Transverse colon (tissue), 4 donors: ENCODE results near the gene MYO15B. TPM values are rescaled to one million over a fixed set of nuclear protein-coding genes. Genes with fewer than 3 reads are reported as not detected.

Experiments
- DNase-seq: peaks from one replicate; pipeline ENCODE4 v3.0.0-alpha.2; 2019
- H3K27ac ChIP-seq, 4 donors: fragments of 200-600 bp; sonication (generic); 2 replicates each; pipeline ENCODE4 v1.5.1; 2016 to 2018; ENCODE audit warnings: inconsistent platforms in 4 of 4
- H3K27me3 ChIP-seq: fragments of 200-600 bp; sonication (generic); 2 replicates; pipeline ENCODE4 v1.5.1; 2017; ENCODE audit warnings: inconsistent platforms
- H3K36me3 ChIP-seq, 4 donors: fragments of 200-600 bp; sonication (generic); 2 replicates each; pipeline ENCODE4 v1.5.1; 2017 to 2019; ENCODE audit warnings: inconsistent platforms in 4 of 4
- H3K4me1 ChIP-seq, 4 donors: fragments of 200-600 bp; sonication (generic); 2 replicates each; pipeline ENCODE4 v1.5.1; 2017 to 2020; ENCODE audit warnings: inconsistent platforms in 4 of 4
- H3K4me3 ChIP-seq, 4 donors: fragments of 200-600 bp; sonication (generic); 1 replicate in 1 of 4; 2 replicates in 3 of 4; pipeline versions ENCODE4 v1.5.1 to v1.6.1; 2017 to 2019; ENCODE audit warnings: inconsistent platforms in 4 of 4
- H3K9me3 ChIP-seq, 2 donors: fragments of 200-600 bp; sonication (generic); 2 replicates each; pipeline ENCODE4 v1.5.1; 2017 to 2019; ENCODE audit warnings: inconsistent platforms in 2 of 2
- EP300 ChIP-seq: sonication (generic); formaldehyde crosslinking; IDR thresholded peaks from one replicate; pipeline ENCODE4 v1.6.1; 2017; ENCODE audit warnings: antibody characterized with exemption, low read depth
- POLR2A ChIP-seq: fragments of 450-650 bp; IDR thresholded peaks from one replicate; pipeline ENCODE4 v1.6.1; 2016; ENCODE audit warnings: antibody characterized with exemption, mild to moderate bottlenecking, moderate library complexity
- POLR2AphosphoS5 ChIP-seq, 3 donors: sonication (generic); formaldehyde crosslinking; IDR thresholded peaks; one replicate each; pipeline ENCODE4 v1.6.1; 2016; ENCODE audit warnings: antibody characterized with exemption in 3 of 3
- WGBS, 2 donors: methylation state at CpG; one replicate each; pipeline ENCODE4 v1.1.5; 2018; ENCODE audit warnings: low coverage in 1 of 2; 5-methylcytosine and 5-hydroxymethylcytosine counted together
- in situ Hi-C, 4 donors: fragments of 200-750 bp; cut with MboI; loops; one replicate each; pipeline versions ENCODE4 v1.15.0 to v1.15.1; 2017; ENCODE audit warnings: low sequenced_read_pairs in 3 of 4, low pct_ligation_motif_present in 1 of 4, low pct_unique_long_range_greater_than_20kb in 1 of 4
- intact Hi-C: fragments of 100-400 bp; cut with DNase I; formaldehyde crosslinking; loops from one replicate; pipeline ENCODE4 v1.15.1; 2023; ENCODE audit warnings: low total_unique reads
- total RNA-seq, 4 donors: library from RNA; depleted of rRNA; stranded (reverse); fragments of >200 nt; gene quantifications; one replicate each; pipeline ENCODE4 v1.1.0, GENCODE V29; 2016
- TF ChIP-seq, protein P1 (sequence below), 5 experiments: fragments of 200-600 bp in 3 of 5; fragments of 450-650 bp in 2 of 5; sonication (generic) in 3 of 5; IDR thresholded peaks; 1 replicate in 2 of 5; 2 replicates in 3 of 5; pipeline ENCODE4 v1.5.1; 2016 to 2017; ENCODE audit warnings: antibody characterized with exemption in 5 of 5, inconsistent platforms in 3 of 5, mild to moderate bottlenecking in 2 of 5, moderate library complexity in 1 of 5

MYO15B gene
- total RNA-seq, 4 donors from 2014 or later, result 59.3 to 1,778 (median 829) TPM

DNA sequence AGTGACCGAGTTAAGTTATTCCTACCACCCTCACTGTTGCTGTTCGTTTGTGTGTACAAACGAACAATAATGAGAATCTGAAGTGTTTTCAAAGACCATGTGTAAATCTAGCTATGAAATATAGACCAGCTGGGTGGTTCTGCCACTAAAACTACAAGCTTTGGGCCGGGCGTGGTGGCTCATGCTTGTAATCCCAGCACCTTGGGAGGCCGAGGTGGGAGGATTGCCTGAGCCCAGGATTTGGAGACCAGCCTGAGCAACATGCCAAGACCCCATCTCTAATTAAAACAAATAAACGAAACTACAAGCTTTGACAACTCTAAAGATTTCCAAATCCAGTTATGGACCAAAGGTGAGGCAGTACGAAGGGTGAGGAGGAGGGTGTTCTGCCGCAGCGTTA lies 78.4 kb downstream of the MYO15B start:
- DNase-seq, result no peak
- no peaks in the 10 kb centered on the region for H3K27me3 ChIP-seq
- TF ChIP-seq POLR2A, result no peak
- TF ChIP-seq EP300, result no peak
- TF ChIP-seq, protein P1, sequence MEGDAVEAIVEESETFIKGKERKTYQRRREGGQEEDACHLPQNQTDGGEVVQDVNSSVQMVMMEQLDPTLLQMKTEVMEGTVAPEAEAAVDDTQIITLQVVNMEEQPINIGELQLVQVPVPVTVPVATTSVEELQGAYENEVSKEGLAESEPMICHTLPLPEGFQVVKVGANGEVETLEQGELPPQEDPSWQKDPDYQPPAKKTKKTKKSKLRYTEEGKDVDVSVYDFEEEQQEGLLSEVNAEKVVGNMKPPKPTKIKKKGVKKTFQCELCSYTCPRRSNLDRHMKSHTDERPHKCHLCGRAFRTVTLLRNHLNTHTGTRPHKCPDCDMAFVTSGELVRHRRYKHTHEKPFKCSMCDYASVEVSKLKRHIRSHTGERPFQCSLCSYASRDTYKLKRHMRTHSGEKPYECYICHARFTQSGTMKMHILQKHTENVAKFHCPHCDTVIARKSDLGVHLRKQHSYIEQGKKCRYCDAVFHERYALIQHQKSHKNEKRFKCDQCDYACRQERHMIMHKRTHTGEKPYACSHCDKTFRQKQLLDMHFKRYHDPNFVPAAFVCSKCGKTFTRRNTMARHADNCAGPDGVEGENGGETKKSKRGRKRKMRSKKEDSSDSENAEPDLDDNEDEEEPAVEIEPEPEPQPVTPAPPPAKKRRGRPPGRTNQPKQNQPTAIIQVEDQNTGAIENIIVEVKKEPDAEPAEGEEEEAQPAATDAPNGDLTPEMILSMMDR (IDR thresholded peaks at IDR 0.05), result no peak
- TF ChIP-seq POLR2AphosphoS5 (IDR thresholded peaks at IDR 0.05), result no peak
- no peak overlapping the region for H3K27ac ChIP-seq
- intact Hi-C loops, result no loop called here
- peaks cover 15 to 23% (median 20%) of the 10 kb centered on the region in 4 donors for H3K4me1 ChIP-seq
- 84 to 87% methylated on average over 3 to 10 of the region's 10 CpGs for WGBS, 2 donors
- in situ Hi-C loops, result no loop called here
- peak overlapping the region in 1 of 4 donors; percentile 98 for H3K4me3 ChIP-seq
- no peaks in the 10 kb centered on the region for H3K9me3 ChIP-seq
- H3K36me3 ChIP-seq, result peaks cover 0 to 37% (median 10%) of the 10 kb centered on the region in 4 donors

DNA sequence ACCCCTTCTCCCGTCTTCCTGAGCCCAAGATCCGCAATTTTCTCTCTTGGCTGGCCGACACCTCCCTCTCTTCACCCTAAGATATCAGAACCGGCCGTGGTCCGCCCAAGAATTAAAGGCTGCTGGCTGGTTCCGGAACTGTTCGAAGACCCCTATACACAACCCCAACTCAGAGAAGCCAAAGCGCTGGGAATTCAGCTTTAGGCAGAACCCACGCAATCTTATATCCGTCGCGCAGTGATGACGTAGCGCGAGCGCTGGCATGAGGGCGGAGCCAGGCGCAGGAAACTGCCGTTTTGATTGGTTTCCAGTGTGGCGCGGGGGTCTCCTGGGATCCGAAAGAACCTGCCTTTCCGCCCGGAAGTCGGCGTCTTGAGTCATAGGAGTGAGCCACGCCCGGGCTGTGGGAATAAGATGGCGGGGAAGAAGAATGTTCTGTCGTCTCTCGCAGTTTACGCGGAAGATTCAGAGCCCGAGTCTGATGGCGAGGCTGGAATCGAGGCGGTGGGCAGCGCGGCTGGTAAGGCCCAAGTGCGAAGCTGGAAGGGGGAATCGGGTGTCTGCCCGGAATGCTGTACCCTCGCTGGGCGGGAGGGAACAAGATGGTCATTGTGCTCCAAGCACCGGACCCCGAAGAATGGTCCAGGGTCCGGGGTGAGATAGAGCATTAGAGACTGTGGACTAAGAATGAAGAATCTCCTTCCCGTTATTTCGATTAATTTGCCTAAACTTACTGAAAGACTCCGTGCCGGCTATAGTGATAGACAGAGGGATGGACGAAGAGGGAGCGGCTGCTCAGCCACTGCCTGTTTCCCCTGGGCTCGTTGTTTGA lies 79.6 kb downstream of the MYO15B start, which contains the start of the genes RECQL5 and SAP30BP:
Gene RECQL5, minus strand, starts transcription at position 196 of the 832 bp plus-strand sequence. CDS start 597 bp downstream, outside the sequence.
Gene SAP30BP, plus strand, starts transcription at position 380 of the 832 bp plus-strand sequence. Its CDS starts 35 bp downstream, at position 415.
- TF ChIP-seq POLR2AphosphoS5 (IDR thresholded peaks at IDR 0.05) (peak; percentile 87 to 94 (median 92)), EP300 (no peak), POLR2A (peak; percentile 92)
- H3K9me3 ChIP-seq, result no peaks in the 10 kb centered on the region
- DNase-seq, result peak; percentile 98
- peak within 1 kb of the TSS; percentile 62 to 98 (median 90) for H3K4me3 ChIP-seq
- in situ Hi-C loops, result no loop called here
- WGBS, 2 donors, result 0% methylated on average over 8 to 54 of the region's 55 CpGs
- peaks cover 15 to 23% (median 20%) of the 10 kb centered on the region in 4 donors for H3K4me1 ChIP-seq
- H3K27me3 ChIP-seq, result no peaks in the 10 kb centered on the region
- peaks cover 0 to 37% (median 9%) of the 10 kb centered on the region in 4 donors for H3K36me3 ChIP-seq
- H3K27ac ChIP-seq, result peak within 1 kb of the TSS; percentile 80 to 94 (median 90)
- intact Hi-C loops, result no loop called here

DNA sequence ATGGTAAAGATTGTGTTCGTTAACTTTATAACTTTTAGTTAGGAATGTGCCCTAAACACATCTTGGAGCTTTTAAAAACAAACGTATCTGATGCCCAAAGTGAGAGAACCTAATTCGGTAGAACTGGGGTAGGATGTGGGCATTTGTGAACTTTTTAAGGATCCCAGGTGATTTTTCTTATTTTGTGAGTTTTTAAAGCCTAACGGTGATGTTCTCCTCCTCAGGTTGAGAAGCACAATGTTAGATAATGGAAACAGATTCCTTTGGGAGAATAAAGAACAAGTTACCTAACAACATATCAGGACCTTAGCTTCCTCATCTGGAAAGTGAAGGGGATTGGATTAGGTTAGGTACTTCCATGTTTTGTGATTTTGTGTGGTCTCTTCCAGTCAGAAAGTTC lies 80.2 kb downstream of the MYO15B start:
- H3K36me3 ChIP-seq, result peaks cover 0 to 37% (median 10%) of the 10 kb centered on the region in 4 donors
- TF ChIP-seq POLR2A, result no peak
- TF ChIP-seq, protein P1 (IDR thresholded peaks at IDR 0.05), result no peak
- H3K4me1 ChIP-seq, result peaks cover 15 to 23% (median 20%) of the 10 kb centered on the region in 4 donors
- in situ Hi-C loops (no loop called here), intact Hi-C loops (no loop called here)
- H3K27me3 ChIP-seq, result no peaks in the 10 kb centered on the region
- H3K27ac ChIP-seq, result peak overlapping the region; percentile 80 to 94 (median 90)
- H3K9me3 ChIP-seq, result no peaks in the 10 kb centered on the region
- DNase-seq, result no peak
- peak overlapping the region; percentile 62 to 98 (median 90) for H3K4me3 ChIP-seq
- WGBS, 2 donors, result 4 to 9% methylated on average over 4 of the region's 4 CpGs

DNA sequence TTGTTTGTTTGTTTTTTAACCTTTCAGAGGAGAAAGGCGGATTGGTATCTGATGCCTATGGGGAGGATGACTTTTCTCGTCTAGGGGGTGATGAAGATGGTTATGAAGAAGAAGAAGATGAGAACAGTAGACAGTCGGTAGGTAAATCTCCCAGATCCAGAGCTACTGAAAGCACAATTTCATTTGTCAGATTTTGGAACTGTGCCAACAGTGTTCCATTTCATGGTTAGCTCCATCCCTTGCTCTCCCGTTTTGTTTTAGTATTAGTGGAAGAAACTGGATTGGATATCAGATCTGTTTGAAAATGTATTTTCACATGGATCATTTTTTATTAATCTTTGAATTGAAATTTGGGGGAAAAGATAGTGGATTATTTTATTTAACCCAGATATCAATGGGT lies 80.9 kb downstream of the MYO15B start:
- intact Hi-C loops, result no loop called here

More for the DNA sequence above, 80.9 kb downstream of the MYO15B start:
- H3K4me1 ChIP-seq, result peaks cover 15 to 23% (median 20%) of the 10 kb centered on the region in 4 donors
- H3K36me3 ChIP-seq, result peaks cover 0 to 41% (median 10%) of the 10 kb centered on the region in 4 donors
- peak overlapping the region in 1 of 4 donors; percentile 98 for H3K4me3 ChIP-seq
- no peak for DNase-seq
- H3K27me3 ChIP-seq, result no peaks in the 10 kb centered on the region
- in situ Hi-C loops, result no loop called here
- H3K27ac ChIP-seq, result peak overlapping the region in 1 of 4 donors; percentile 89
- H3K9me3 ChIP-seq, result no peaks in the 10 kb centered on the region
- 57 to 77% methylated on average over 4 of the region's 4 CpGs for WGBS, 2 donors
- TF ChIP-seq POLR2A (no peak), EP300 (no peak), POLR2AphosphoS5 (IDR thresholded peaks at IDR 0.05) (no peak)
- TF ChIP-seq, protein P1 (IDR thresholded peaks at IDR 0.05), result no peak
